Spinal cord (tissue), 10 donors: ENCODE results near the gene MLXIPL. TPM values are rescaled to one million over a fixed set of nuclear protein-coding genes. Genes with fewer than 3 reads are reported as not detected.

Source experiments
- DNase-seq, 6 donors: peaks; one replicate each; pipeline versions ENCODE4 v3.0.0 to v3.0.0-alpha.2; 2013 to 2015; ENCODE audit warnings: low spot score in 6 of 6, low read depth in 4 of 6
- H3K27ac ChIP-seq: one replicate; pipeline ENCODE4 v1.5.1; 2013; ENCODE audit warnings: low read depth, low read length, control low read depth
- H3K27me3 ChIP-seq: one replicate; pipeline ENCODE4 v1.6.1; 2013; ENCODE audit warnings: low read length; ENCODE audit not compliant: control insufficient read depth, insufficient read depth
- H3K36me3 ChIP-seq: one replicate; pipeline ENCODE4 v1.6.1; 2013; ENCODE audit warnings: low read length; ENCODE audit not compliant: control insufficient read depth, insufficient read depth
- H3K4me1 ChIP-seq: one replicate; pipeline ENCODE4 v1.6.1; 2013; ENCODE audit warnings: low read length; ENCODE audit not compliant: control insufficient read depth, insufficient read depth
- H3K4me3 ChIP-seq: one replicate; pipeline ENCODE4 v1.5.1; 2013; ENCODE audit warnings: low read depth, low read length, control low read depth
- H3K9me3 ChIP-seq: one replicate; pipeline ENCODE4 v1.6.1; 2013; ENCODE audit warnings: low read length; ENCODE audit not compliant: control insufficient read depth, insufficient read depth
- WGBS: methylation state at CpG from one replicate; pipeline ENCODE4 v1.1.5; 2013; ENCODE audit warnings: missing lambda C conversion rate; ENCODE audit not compliant: insufficient coverage; 5-methylcytosine and 5-hydroxymethylcytosine counted together
- polyA plus RNA-seq, 2 donors: library from polyadenylated mRNA; unstranded; fragments of 120-200 nt; gene quantifications; one replicate each; pipeline ENCODE4 v1.2.1, GENCODE V29; 2013; ENCODE audit not compliant: insufficient read length in 2 of 2
- total RNA-seq, 2 donors: library from RNA; depleted of rRNA in 1 of 2; stranded (reverse); fragments of 120-200 nt in 1 of 2; fragments of >200 nt in 1 of 2; gene quantifications; one replicate each; pipeline versions ENCODE4 v1.2.3 to v1.2.4, GENCODE V29; 2013 to 2014
- donor health status: healthy.

MLXIPL gene
- total and polyA plus RNA-seq, 4 donors = 0.55 to 4.4 (median 2.2) TPM

DNA sequence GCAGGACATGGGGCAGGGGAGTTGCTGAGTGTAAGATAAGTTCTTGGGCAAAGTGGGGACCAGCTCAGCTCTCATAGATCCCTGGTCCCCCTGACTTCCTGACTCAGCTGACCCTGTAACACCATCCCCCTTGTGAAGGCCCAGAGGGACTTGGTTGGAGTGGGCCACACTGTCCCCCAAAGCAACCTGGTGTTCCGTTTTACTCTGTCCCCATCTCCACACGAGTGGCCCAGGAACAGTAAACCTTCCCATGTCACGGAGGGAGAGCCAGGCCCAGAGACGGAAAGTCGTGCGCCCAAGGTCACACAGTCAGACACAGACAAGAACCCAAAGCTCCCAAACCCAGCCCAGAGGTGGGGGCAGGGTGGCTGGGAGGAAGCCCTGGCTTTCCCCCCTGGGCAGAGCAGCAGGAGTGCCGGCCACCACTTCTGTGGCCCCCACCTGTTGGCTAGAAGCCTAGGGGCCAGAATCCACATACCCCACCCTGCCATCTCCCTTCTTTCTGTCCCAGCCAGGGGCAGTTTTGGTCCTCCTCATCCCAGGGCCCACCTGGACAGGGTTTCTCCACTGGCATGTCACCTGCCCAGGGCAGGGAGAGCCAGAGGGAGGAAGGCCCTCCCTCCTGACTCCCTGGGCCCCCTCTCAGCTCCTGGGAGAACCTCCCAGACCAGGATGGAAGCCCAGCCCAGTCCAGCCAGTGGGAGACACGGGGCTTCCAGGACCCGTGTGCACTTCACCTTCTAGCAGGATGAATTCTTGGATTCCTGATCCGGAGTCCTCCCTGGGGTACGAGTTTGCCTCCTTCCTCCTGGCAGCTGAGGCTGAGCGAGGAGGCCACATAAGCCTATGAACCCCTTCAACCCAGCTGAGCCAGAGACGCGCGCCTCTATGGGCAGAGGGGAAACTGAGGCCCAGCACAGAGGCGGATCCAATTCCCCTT lies 22.7 kb upstream of the MLXIPL start:
- no peak overlapping the region for H3K27ac ChIP-seq
- no peaks in the 10 kb centered on the region for H3K9me3 ChIP-seq
- 38% methylated on average over 16 of the region's 16 CpGs for WGBS
- no peak overlapping the region for H3K4me3 ChIP-seq
- no peaks in the 10 kb centered on the region for H3K36me3 ChIP-seq
- H3K4me1 ChIP-seq = peaks cover 11% of the 10 kb centered on the region
- H3K27me3 ChIP-seq = peaks cover 52% of the 10 kb centered on the region
- DNase-seq = no peak

DNA sequence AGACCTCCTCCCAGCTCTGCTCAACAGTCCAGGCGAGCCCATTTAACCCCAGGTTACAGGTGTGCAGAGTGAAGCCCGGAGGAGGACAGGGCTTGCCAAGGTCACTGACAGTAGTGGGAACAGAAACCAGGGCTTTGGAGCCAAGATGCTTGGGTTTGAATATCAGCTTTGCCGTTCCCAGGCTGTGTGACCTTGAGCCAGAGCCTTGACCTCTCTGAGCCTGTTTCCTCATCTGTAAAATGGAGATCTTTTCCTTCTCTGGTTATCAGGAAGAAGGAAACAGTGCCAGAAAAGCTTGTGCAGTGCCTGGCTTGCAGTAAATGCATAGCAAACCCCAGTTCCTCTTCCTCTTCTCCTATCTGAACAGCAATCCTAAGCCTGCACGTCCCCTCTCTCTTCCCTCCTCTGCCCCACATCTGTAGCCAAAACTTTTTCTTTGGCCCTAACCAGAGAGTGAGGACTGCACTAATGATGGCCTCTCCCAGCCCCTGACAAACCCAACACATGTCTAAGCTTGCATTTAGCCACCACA lies 21.4 kb upstream of the MLXIPL start:
- no peak for DNase-seq
- Histone ChIP-seq H3K36me3 (no peaks in the 10 kb centered on the region), H3K9me3 (no peaks in the 10 kb centered on the region), H3K4me3 (no peak overlapping the region), H3K27ac (no peak overlapping the region), H3K27me3 (peaks cover 48% of the 10 kb centered on the region), H3K4me1 (peaks cover 11% of the 10 kb centered on the region)
- 71% methylated on average over 2 of the region's 4 CpGs for WGBS

DNA sequence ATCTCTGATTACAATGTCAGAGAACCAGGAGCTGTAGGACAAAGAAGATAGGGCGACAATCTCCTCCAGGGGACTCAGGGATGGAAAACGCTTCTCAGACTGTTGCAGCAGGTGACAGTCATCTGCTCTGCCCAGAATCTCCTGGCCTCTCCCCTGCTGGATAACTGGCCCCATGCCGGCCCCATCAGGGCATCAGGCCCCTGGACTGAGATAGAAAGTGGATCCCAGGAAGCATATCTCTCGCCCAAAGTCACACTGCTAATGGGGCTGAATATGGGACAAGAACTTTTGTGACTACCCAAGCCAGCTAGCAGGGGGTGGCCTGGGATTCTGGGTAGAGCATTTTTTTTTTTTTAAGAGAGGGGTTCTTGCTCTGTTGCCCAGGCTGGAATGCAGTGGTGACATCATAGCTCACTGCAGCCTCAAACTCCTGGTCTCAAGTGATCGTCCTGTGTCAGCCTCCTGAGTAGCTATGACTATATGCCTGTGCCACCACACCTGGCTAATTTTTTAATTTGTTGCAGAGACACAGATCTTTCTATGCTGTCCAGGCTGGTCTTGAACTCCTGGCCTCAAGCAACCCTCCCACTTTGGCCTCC lies 20.5 kb upstream of the MLXIPL start:
- Histone ChIP-seq H3K27me3 (peaks cover 40% of the 10 kb centered on the region), H3K9me3 (no peaks in the 10 kb centered on the region), H3K4me3 (no peak overlapping the region), H3K27ac (no peak overlapping the region), H3K4me1 (peaks cover 11% of the 10 kb centered on the region), H3K36me3 (no peaks in the 10 kb centered on the region)
- WGBS = 50% methylated on average over 5 of the region's 5 CpGs
- no peak for DNase-seq

DNA sequence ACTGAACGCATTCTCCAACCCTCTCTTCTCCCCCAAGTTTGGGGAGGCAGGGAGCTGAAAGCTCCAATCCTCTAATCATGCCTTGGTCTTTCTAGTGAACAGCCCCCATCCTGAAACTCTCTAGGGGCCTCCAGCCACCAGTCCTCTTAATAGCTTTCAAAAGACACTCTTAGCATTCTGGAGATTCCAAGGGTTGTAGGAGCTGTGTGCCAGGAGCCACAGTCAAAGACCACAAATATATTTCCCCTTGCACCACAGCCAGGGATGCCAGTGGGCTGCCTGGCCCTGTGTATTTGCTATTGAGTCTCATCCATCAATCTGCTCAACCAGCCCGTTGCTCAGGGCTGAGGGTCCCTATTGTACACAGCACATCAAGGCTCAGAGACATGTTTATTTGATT lies 18.5 kb upstream of the MLXIPL start:
- no peak for DNase-seq
- Histone ChIP-seq H3K27ac (no peak overlapping the region), H3K4me1 (peaks cover 6% of the 10 kb centered on the region), H3K27me3 (peaks cover 24% of the 10 kb centered on the region), H3K4me3 (no peak overlapping the region), H3K36me3 (no peaks in the 10 kb centered on the region), H3K9me3 (no peaks in the 10 kb centered on the region)
- WGBS = no CpG with 5 or more reads among the region's 2 CpGs

DNA sequence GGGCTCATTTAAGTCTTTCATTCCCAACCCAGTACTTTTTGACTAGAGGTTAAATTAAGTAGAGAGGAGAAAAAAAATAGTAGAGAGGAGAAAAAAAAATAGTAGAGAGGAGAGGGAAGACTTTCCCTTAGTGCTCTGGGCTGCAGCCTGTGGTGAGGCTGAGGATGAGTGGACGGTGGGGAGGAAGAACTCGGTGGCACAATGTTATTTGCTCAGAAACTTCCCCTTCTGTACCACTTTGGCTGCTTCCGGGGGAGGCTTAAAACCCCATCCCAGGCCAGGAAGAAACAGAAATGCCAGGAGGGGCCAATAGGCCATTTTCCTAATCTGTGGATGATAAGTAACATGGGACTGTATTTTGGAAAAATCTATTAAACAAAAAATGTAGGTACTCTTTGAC lies 14.6 kb upstream of the MLXIPL start:
- H3K27me3 ChIP-seq = no peaks in the 10 kb centered on the region
- H3K36me3 ChIP-seq = no peaks in the 10 kb centered on the region
- H3K27ac ChIP-seq = no peak overlapping the region
- WGBS = no CpG with 5 or more reads among the region's 3 CpGs
- no peaks in the 10 kb centered on the region for H3K4me1 ChIP-seq
- no peaks in the 10 kb centered on the region for H3K9me3 ChIP-seq
- no peak for DNase-seq
- no peak overlapping the region for H3K4me3 ChIP-seq

DNA sequence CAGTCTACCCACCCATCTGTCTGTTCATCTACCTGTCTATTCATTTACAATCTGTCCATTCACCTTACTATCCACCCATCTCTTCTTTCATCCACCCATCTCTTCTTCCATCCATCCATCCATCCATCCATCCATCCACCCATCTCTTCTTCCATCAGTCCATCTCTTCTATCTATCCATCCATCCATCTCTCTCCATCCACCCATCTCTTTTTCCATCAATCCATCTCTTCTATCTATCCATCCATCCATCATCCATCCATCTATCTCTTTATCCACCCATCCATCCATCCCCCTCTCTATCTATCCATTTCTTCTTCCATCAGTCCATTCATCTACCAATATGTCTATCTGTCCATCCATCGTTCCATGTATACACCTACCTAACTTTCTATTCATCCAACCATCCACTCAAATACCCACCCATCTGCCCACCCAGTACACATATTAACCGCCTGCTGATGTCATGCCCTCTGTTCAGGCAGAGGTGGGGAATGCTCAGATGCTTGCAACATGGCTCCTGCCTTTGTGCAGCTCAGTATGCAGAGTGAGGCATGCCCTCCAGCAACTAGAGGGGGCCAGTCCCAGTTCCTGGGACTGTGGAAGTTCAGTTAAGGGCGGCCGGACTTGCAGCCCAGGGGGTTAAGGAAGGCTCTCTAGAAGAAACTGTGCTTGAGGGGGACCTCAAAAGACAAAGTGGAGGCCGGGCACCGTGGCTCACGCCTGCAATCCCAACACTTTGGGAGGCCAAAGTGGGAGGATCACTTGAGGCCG lies 11.3 kb upstream of the MLXIPL start:
- DNase-seq = no peak
- 95% methylated on average over 6 of the region's 8 CpGs for WGBS
- Histone ChIP-seq H3K9me3 (no peaks in the 10 kb centered on the region), H3K4me1 (no peaks in the 10 kb centered on the region), H3K27me3 (peaks cover 4% of the 10 kb centered on the region), H3K27ac (no peak overlapping the region), H3K4me3 (no peak overlapping the region), H3K36me3 (no peaks in the 10 kb centered on the region)

DNA sequence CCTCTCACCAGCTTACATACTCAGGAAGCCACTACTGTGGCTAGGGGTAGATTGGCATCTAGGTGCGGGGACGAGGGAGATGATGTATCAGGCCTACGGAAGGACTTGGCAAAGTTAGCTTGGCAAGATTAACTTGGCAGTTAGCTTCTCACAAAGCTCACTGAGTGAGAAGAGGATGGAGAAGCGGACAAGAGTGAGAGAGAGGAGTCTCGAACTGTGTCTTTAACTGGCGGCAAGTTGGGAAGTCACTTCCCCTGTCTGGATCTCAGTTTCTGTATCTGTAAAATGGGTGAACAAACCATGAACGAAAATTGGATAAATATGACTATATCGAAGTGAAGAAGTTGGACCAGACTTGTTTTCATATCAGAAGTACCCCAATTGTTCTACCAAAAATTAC lies 9.5 kb upstream of the MLXIPL start:
- no peak overlapping the region for H3K4me3 ChIP-seq
- H3K27me3 ChIP-seq = peaks cover 4% of the 10 kb centered on the region
- 86% methylated on average over 7 of the region's 8 CpGs for WGBS
- no peaks in the 10 kb centered on the region for H3K9me3 ChIP-seq
- no peak for DNase-seq
- H3K4me1 ChIP-seq = no peaks in the 10 kb centered on the region
- H3K27ac ChIP-seq = no peak overlapping the region
- no peaks in the 10 kb centered on the region for H3K36me3 ChIP-seq

DNA sequence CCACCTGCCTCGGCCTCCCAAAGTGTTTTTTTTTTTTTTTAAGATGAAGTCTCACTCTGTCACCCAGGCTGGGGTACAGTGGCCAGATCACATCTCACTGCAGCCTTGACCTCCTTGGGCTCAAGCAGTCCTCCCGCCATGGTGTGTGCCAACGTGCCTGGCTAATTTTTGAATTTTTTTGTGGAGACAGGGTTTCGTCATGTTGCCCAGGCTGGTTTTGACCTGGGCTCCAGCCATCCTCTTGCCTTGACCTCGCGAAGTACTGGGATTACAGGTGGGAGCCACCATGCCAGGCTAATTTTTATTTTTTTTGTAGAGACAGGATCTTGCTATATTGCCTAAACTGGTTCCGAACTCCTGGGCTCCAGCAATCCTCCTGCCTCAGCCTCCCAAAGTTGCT lies 9.0 kb upstream of the MLXIPL start:
- Histone ChIP-seq H3K27me3 (peaks cover 5% of the 10 kb centered on the region), H3K4me1 (no peaks in the 10 kb centered on the region), H3K36me3 (no peaks in the 10 kb centered on the region), H3K9me3 (no peaks in the 10 kb centered on the region), H3K27ac (no peak overlapping the region), H3K4me3 (no peak overlapping the region)
- WGBS = 84% methylated on average over 7 of the region's 7 CpGs
- no peak for DNase-seq

DNA sequence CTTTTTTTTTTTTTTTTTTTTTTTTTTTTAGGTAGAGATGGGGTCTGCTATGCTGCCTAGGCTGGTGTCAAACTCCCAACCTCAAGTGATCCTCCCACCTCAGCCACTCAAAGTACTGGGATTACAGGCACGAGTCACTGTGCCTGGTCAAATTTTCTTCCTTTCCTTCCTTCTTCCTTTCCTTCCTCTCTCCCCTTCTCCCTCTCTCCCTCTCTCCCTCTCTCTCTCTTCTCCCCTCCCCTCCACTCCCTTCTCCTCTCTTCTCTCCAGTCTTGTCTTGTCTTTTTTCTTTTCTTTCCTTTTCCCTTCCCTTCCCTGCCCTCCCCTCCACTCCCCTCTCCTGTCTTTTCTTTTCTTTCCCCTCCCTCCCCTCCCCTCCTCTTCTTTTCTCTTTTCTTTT lies 7.2 kb upstream of the MLXIPL start:
- Histone ChIP-seq H3K27me3 (peaks cover 11% of the 10 kb centered on the region), H3K36me3 (no peaks in the 10 kb centered on the region)
- 31% methylated on average over 1 of the region's 1 CpG for WGBS

More for the DNA sequence above, 7.2 kb upstream of the MLXIPL start:
- Histone ChIP-seq H3K27ac (no peak overlapping the region), H3K4me3 (no peak overlapping the region), H3K4me1 (no peaks in the 10 kb centered on the region), H3K9me3 (no peaks in the 10 kb centered on the region)
- DNase-seq = no peak
